ENCODE measurements around the gene SPRYD3. TPM values are rescaled to one million over a fixed set of nuclear protein-coding genes. Genes with fewer than 3 reads are reported as not detected.

Gene SPRYD3
- total RNA-seq, 1 donor from 2014 or later = 20.6 TPM

DNA sequence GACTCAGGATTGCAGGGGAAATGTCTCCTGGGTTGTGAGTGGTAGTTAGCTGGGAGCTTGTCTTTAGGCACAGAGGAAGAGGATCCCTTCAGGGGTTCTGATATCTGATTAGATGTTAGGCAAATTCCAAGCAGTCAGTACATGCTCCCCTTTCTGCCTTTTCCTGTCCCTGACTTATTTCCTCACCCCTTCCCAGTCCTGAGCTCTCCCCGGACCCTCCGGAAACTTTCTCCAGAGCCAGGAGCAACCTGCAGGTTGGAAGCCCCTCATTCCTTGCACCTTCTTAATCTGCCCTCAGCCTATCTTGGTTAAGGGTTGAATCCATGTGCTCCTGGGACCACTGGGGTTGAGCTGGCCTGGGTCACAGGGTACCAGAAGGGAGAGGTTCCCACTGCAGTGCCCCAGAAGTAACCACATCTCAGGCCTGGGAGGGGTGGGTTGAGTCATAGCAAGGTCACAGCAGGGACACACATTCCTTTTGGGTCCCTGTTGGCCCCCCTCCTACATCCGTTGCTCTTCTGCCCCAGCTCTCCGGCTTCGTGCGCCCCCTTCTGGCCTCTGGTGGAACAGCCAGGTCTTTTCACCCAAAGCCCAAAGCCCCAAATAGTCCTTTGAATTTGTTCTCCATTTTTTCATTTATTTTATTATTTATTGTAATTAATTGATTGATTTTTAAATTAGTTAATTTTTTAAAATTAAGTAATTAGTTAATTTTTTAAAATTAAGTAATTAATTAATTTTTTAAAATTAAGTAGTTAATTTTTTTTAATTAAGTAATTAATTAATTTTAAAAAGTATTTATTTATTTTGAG, 20.1 kb upstream of the SPRYD3 start:
- DNase-seq (ENCODE audit: low spot score in 2 of 2, unreplicated experiment in 2 of 2) = peak; percentile 85 to 95
- H3K4me3 Mint-ChIP-seq = peak overlapping the region; percentile 74
- peak overlapping the region; percentile 96 for H3K27ac Mint-ChIP-seq
- peaks cover 1% of the 10 kb centered on the region for H3K27me3 Mint-ChIP-seq (ENCODE audit: low read depth)
- no peaks in the 10 kb centered on the region for H3K9me3 Mint-ChIP-seq
- H3K36me3 Mint-ChIP-seq = peaks cover 4% of the 10 kb centered on the region
- peaks cover 34% of the 10 kb centered on the region for H3K4me1 Mint-ChIP-seq
- TF ChIP-seq CTCF (IDR thresholded peaks at IDR 0.05; ENCODE audit: unreplicated experiment) = peak; percentile 97

- H3K27me3 Mint-ChIP-seq (ENCODE audit: low read depth) = peaks cover 1% of the 10 kb centered on the region
These were observed 19.3 kb upstream of the SPRYD3 start for GRCh38 chr12:53098354-53098981.

DNA sequence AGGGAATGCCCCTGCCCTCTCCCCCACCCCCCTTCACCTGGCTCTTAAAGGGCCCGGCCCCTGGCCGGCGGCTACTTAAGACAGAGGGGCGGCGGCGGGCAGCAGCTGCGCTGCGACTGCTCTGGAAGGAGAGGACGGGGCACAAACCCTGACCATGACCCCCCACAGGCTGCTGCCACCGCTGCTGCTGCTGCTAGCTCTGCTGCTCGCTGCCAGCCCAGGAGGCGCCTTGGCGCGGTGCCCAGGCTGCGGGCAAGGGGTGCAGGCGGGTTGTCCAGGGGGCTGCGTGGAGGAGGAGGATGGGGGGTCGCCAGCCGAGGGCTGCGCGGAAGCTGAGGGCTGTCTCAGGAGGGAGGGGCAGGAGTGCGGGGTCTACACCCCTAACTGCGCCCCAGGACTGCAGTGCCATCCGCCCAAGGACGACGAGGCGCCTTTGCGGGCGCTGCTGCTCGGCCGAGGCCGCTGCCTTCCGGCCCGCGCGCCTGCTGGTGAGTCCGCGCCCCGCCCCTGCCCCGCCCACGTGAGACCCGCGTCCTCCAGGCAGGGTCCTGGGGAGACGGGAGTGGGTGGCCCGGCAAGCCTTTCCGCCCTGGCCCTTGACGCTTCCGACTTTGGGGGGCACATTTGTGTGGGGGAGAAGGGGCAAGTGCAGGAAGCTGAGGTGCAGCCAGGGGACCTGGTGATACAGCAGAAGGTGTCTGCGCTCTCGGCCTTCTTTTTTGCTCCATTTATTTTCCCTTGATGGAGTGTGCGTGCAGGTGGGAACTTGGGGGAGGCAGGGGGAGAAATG, 18.6 kb upstream of the SPRYD3 start, which contains the start of gene IGFBP6:
IGFBP6 (plus strand) TSS at position 104 of the 790 bp plus-strand sequence; CDS start at position 155, 51 bp downstream.
- Mint-ChIP-seq H3K4me1 (peaks cover 41% of the 10 kb centered on the region), H3K27me3 (ENCODE audit: low read depth) (peaks cover 1% of the 10 kb centered on the region), H3K4me3 (peak within 1 kb of the TSS; percentile 74), H3K27ac (peak within 1 kb of the TSS; percentile 96), H3K9me3 (no peaks in the 10 kb centered on the region), H3K36me3 (peaks cover 4% of the 10 kb centered on the region)
- TF ChIP-seq CTCF (IDR thresholded peaks at IDR 0.05; ENCODE audit: unreplicated experiment) = no peak
- DNase-seq (ENCODE audit: low spot score in 2 of 2, unreplicated experiment in 2 of 2) = peak; percentile 58 to 69

More at GRCh38 chr12:53098354-53098981, 19.3 kb upstream of the SPRYD3 start:
- H3K9me3 Mint-ChIP-seq = no peaks in the 10 kb centered on the region
- DNase-seq (ENCODE audit: low spot score in 2 of 2, unreplicated experiment in 2 of 2) = no peak
- H3K4me3 Mint-ChIP-seq = peak overlapping the region; percentile 74
- H3K4me1 Mint-ChIP-seq = peaks cover 41% of the 10 kb centered on the region
- peaks cover 4% of the 10 kb centered on the region for H3K36me3 Mint-ChIP-seq
- peak overlapping the region; percentile 96 for H3K27ac Mint-ChIP-seq
- TF ChIP-seq CTCF (IDR thresholded peaks at IDR 0.05; ENCODE audit: unreplicated experiment) = no peak

DNA sequence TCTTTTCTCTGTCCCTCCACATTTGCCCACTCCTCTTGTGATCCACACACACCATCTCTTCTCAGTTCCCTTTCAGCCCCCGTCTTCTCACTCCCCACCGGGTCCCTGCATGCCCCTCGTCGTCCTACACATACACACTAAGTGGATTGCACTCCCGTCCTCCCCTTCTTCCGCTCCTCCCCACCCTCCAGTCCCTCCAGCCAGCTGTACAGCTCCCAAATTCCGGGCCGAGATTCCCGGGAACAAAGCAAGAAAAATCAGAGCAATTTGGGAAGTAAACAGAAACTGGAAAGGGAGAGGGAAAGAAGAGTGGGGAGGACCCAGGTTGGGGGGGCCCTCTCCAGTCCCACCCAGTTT, 18.0 kb upstream of the SPRYD3 start:
- Mint-ChIP-seq H3K27me3 (ENCODE audit: low read depth) (peaks cover 1% of the 10 kb centered on the region), H3K36me3 (peaks cover 4% of the 10 kb centered on the region), H3K4me1 (peaks cover 41% of the 10 kb centered on the region), H3K27ac (peak overlapping the region; percentile 80), H3K9me3 (no peaks in the 10 kb centered on the region), H3K4me3 (peak overlapping the region; percentile 74)
- no peak for DNase-seq (ENCODE audit: low spot score in 2 of 2, unreplicated experiment in 2 of 2)
- TF ChIP-seq CTCF (IDR thresholded peaks at IDR 0.05; ENCODE audit: unreplicated experiment) = no peak

DNA sequence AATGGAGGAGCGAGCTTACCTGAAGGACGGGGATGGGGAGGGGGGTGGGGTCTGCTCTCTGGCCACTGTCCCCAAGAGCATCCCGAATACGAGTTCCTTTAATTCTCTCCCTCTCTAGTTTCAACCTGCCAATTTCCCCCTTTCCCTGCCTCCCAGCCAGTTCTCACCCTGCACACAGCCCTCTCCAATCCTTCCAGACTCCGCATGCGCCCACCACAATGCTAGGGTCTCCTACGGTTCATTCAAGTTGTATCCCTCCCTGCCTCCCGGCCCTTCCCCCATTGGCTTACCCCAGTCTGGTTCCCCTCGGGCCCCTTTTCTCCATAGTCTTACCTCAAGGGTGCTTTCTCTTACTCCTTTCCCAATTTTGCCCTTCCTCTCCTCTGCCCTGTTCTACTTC, 17.6 kb upstream of the SPRYD3 start:
- peak overlapping the region; percentile 80 for H3K27ac Mint-ChIP-seq
- peaks cover 3% of the 10 kb centered on the region for H3K36me3 Mint-ChIP-seq
- peaks cover 1% of the 10 kb centered on the region for H3K27me3 Mint-ChIP-seq (ENCODE audit: low read depth)
- DNase-seq (ENCODE audit: low spot score in 2 of 2, unreplicated experiment in 2 of 2) = no peak
- peak overlapping the region; percentile 74 for H3K4me3 Mint-ChIP-seq
- no peaks in the 10 kb centered on the region for H3K9me3 Mint-ChIP-seq
- H3K4me1 Mint-ChIP-seq = peaks cover 41% of the 10 kb centered on the region
- no peak for TF ChIP-seq CTCF (IDR thresholded peaks at IDR 0.05; ENCODE audit: unreplicated experiment)

Measured in mesothelial cell of epicardium (in vitro differentiated cells).